ENCODE results near the gene IQCK.

IQCK gene

DNA sequence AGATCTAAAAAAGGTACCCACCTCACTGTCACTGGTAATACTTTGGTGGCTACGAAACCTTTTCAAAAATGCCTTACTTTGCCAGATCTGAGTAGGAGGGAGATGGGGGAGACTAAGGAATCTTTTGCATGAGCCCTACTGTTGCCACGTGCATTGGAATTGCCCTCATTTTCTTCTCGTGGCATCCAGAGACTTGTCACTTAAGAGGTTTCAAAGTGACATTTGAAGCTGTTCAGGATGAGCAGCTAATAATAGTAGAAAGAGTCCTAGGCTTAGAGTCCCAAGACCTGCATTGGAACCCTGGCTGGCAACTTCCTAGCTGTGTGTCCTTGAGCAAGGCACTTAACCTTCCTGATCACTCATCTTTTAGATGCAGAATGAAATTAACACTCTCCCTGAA, 123.1 kb downstream of the IQCK start:
- Histone ChIP-seq H3K79me2 (ENCODE audit: insufficient read depth, low read length) (no peaks in the 10 kb centered on the region), H3K9me3 (ENCODE audit: insufficient read depth, low read length) (no peaks in the 10 kb centered on the region), H4K20me1 (ENCODE audit: low read depth, low read length) (no peaks in the 10 kb centered on the region), H3K9ac (ENCODE audit: low read length) (no peak overlapping the region), H3K27ac (ENCODE audit: low read depth, low read length) (no peak overlapping the region), H2AFZ (ENCODE audit: low read depth, low read length, severe bottlenecking) (no peak overlapping the region), H3F3A (ENCODE audit: insufficient read depth) (no peaks in the 10 kb centered on the region), H3K4me2 (ENCODE audit: low read depth, low read length, poor library complexity, severe bottlenecking) (no peak overlapping the region), H3K9me2 (replicated peaks; ENCODE audit: insufficient read depth, low read length) (no peaks in the 10 kb centered on the region), H3K27me3 (ENCODE audit: low read length) (no peaks in the 10 kb centered on the region), H3K4me3 (ENCODE audit: insufficient read depth, low read length, poor library complexity, severe bottlenecking) (no peak overlapping the region), H3K36me3 (ENCODE audit: low read length) (no peaks in the 10 kb centered on the region)
- TF ChIP-seq CTCF (IDR thresholded peaks at IDR 0.05; ENCODE audit: insufficient read depth, low read length, poor library complexity, severe bottlenecking) = no peak
- TF ChIP-seq EZH2phosphoT487 (conservative IDR thresholded peaks at IDR 0.05; ENCODE audit: low read length) = no peak

- Histone ChIP-seq H3K27ac (ENCODE audit: low read depth, low read length) (no peak overlapping the region), H3K4me2 (ENCODE audit: low read depth, low read length, poor library complexity, severe bottlenecking) (no peak overlapping the region), H3K36me3 (ENCODE audit: low read length) (no peaks in the 10 kb centered on the region), H3K4me3 (ENCODE audit: insufficient read depth, low read length, poor library complexity, severe bottlenecking) (no peak overlapping the region), H3K9me2 (replicated peaks; ENCODE audit: insufficient read depth, low read length) (no peaks in the 10 kb centered on the region), H3K9me3 (ENCODE audit: insufficient read depth, low read length) (no peaks in the 10 kb centered on the region), H3K9ac (ENCODE audit: low read length) (no peak overlapping the region), H3F3A (ENCODE audit: insufficient read depth) (no peaks in the 10 kb centered on the region), H3K79me2 (ENCODE audit: insufficient read depth, low read length) (no peaks in the 10 kb centered on the region), H4K20me1 (ENCODE audit: low read depth, low read length) (no peaks in the 10 kb centered on the region), H3K27me3 (ENCODE audit: low read length) (no peaks in the 10 kb centered on the region), H2AFZ (ENCODE audit: low read depth, low read length, severe bottlenecking) (no peak overlapping the region)
- TF ChIP-seq CTCF (IDR thresholded peaks at IDR 0.05; ENCODE audit: insufficient read depth, low read length, poor library complexity, severe bottlenecking) (no peak), EZH2phosphoT487 (conservative IDR thresholded peaks at IDR 0.05; ENCODE audit: low read length) (no peak)
Observed at GRCh38 chr16:19842426-19843157, 124.5 kb downstream of the IQCK start.

GRCh38 chr16:19843371-19843770, 125.3 kb downstream of the IQCK start:
- H3K4me2 ChIP-seq (ENCODE audit: low read depth, low read length, poor library complexity, severe bottlenecking) = no peak overlapping the region

More at GRCh38 chr16:19843371-19843770, 125.3 kb downstream of the IQCK start:
- H3K27ac ChIP-seq (ENCODE audit: low read depth, low read length) = no peak overlapping the region
- TF ChIP-seq CTCF (IDR thresholded peaks at IDR 0.05; ENCODE audit: insufficient read depth, low read length, poor library complexity, severe bottlenecking) (no peak), EZH2phosphoT487 (conservative IDR thresholded peaks at IDR 0.05; ENCODE audit: low read length) (no peak)
- H3K4me3 ChIP-seq (ENCODE audit: insufficient read depth, low read length, poor library complexity, severe bottlenecking) = no peak overlapping the region
- no peaks in the 10 kb centered on the region for H3K9me2 ChIP-seq (replicated peaks; ENCODE audit: insufficient read depth, low read length)
- no peaks in the 10 kb centered on the region for H3F3A ChIP-seq (ENCODE audit: insufficient read depth)
- H3K9me3 ChIP-seq (ENCODE audit: insufficient read depth, low read length) = no peaks in the 10 kb centered on the region
- no peak overlapping the region for H2AFZ ChIP-seq (ENCODE audit: low read depth, low read length, severe bottlenecking)
- no peaks in the 10 kb centered on the region for H4K20me1 ChIP-seq (ENCODE audit: low read depth, low read length)
- H3K36me3 ChIP-seq (ENCODE audit: low read length) = no peaks in the 10 kb centered on the region
- H3K9ac ChIP-seq (ENCODE audit: low read length) = no peak overlapping the region
- no peaks in the 10 kb centered on the region for H3K27me3 ChIP-seq (ENCODE audit: low read length)
- no peaks in the 10 kb centered on the region for H3K79me2 ChIP-seq (ENCODE audit: insufficient read depth, low read length)

Measured in SU-DHL-6 (cell line).